Right kidney (tissue), 1 donor: ENCODE data around the gene PUS10.

ENCODE experiments used
- DNase-seq: peaks from one replicate; pipeline ENCODE4 v3.0.0-alpha.2; 2016

The PUS10 gene

GRCh38 chr2:60972889-60973656, 45.0 kb downstream of the PUS10 start:
- no peak for DNase-seq

DNA sequence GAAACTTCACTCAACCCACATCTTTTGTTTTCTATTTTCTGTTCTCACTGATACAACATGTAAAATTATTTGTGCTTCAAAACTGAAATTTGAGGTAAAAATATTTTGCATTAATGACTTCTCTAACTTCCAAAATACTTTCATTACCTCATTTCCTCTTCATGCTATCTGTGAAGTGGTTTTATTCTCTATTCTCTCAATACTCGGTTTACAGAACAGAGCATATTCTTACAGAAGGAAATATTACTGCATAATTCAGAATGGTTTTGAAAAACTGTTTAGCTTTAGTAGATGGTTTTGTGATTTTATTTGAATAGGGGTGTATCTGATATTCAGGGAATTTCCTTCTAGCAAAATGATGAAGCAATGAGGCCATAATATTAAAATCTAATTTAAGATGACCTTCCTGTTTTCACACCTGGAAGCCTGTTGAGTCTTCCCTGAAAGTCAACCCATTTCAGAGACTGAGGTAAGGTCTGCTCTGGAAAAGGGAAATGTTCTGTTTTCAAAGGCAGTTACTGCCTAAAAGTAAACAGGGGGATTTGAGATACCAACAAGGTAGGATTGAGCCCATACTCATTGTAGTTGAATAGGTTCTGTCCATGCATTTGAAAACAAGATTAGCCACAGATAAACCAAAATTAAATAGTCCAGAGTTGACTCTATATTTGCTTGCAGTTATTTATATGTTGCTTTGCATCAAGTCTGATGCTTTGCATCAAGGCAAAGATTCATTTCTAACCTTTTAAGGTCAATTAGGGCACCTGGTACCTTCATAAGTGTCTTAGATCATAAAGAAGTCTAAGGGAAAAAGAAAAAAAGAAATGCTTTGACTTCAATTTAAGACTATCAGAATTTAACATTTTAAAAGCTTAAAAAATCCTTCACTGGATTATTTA, 51.3 kb downstream of the PUS10 start:
- DNase-seq, result no peak

DNA sequence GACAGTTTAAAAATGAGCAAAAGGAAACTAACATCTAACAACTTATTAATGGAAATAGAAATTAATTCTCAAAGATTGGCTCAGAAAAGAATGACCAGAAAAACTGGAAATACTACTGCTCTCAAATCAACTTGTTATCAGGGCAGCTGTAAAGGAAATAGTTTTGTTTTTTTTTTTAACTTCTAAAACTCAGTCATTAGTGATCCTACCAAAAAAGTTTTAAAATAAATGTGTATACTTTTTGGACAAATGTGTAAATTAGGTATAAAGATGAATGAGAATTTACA, 52.6 kb downstream of the PUS10 start:
- no peak for DNase-seq

- DNase-seq, result no peak
Observed at GRCh38 chr2:60964651-60965498, 53.2 kb downstream of the PUS10 start.

DNA sequence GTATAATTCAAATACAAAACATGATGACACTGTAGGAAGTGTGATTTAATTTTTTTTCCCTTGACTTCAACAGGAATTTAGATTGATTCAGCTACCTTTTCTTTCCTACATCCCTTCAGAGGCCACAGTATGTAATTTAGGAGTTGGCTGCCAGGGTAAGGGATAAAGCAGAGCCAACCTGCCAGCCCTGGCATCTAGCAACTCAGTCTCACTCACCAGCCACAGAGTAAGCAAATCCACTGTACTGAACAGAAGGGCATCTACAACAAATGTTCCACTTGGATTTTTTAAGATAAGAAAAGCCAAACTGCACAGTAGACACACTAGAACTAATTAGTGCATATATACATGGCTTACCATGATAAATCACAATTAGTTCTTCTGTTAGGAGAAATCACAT, 54.9 kb downstream of the PUS10 start:
- no peak for DNase-seq

DNA sequence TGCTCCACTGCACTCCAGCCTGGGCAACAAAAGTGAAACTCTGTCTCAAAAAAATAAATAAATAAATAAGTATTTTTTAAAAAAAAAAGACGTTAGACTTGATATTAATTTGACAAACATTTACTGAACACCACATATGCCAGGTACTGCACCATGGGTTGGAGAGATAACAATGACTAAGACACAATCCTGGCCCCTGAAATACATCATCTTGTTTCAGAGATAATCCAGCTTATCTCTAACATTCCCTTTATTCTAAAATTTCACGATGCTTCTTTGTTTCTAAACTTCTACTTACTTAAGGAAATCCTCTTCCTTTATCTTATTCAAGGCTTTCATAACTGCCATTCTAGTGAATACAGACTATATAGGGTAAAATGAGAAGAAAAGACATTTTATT, 55.5 kb downstream of the PUS10 start:
- no peak for DNase-seq

GRCh38 chr2:60961457-60961856, 56.6 kb downstream of the PUS10 start:
- DNase-seq, result no peak

- no peak for DNase-seq
Observed at GRCh38 chr2:60960706-60961105, 57.3 kb downstream of the PUS10 start.

GRCh38 chr2:60959501-60959900, 58.6 kb downstream of the PUS10 start:
- DNase-seq, result no peak

GRCh38 chr2:60958800-60959199, 59.3 kb downstream of the PUS10 start:
- no peak for DNase-seq

DNA sequence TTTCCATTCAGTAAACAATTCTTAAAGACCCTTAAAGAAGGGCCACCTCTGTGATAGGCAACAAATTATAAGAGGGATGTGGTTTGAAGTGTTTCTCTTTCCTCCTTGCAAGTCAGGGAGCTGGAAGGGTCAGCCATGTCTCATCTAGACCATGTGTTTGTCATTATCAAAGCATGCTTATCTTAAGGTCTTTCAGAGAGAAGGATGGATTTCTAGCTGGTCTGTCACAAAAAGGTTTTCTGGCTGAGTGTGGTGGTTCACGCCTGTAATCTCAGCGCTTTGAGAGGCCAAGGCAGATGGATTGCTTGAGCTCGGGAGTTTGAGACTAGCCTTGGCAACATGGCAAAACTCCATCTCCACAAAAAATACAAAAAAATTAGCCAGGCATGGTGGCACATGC, 59.7 kb downstream of the PUS10 start:
- DNase-seq, result no peak

GRCh38 chr2:60957643-60958042, 60.4 kb downstream of the PUS10 start:
- DNase-seq, result no peak

DNA sequence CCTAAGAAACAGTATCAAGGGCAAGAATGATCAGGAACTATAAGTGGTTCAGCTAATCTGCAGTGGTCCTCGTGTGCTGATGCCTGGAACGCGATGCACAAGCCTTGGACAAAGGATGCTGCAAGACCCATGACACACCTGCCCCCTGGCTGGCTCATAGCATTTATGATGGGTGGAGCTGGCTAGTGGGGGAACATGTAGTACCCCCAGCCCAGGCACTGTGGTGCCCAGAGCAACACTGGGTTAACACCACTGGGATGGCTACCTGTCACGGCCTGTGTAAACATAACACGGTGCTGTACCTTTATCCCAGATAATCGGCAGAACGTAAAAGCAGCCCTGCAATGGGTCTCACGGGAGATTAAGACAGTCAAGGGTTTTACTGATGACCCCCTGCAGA, 60.8 kb downstream of the PUS10 start:
- no peak for DNase-seq

DNA sequence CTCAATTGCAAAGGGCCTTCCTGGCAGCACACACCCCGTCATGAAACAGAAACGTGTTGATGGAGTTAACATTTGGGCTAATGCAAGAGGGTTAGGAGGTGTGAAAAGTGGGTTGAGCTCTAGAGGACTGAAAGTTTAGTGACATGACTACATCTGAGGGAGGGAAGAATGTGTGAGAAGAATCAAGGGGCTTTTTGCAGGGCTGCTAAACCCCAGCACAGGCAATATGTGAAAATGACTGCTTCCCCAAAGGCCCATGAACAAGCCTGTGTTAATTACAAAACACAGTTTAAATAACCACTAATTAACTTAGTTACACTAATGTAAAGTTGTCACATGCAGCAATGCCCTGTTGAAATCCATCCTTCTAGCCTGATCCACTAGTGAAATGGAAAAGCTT, 63.9 kb downstream of the PUS10 start:
- DNase-seq, result no peak

- no peak for DNase-seq
Observed at GRCh38 chr2:60948926-60949579, 69.0 kb downstream of the PUS10 start.

DNA sequence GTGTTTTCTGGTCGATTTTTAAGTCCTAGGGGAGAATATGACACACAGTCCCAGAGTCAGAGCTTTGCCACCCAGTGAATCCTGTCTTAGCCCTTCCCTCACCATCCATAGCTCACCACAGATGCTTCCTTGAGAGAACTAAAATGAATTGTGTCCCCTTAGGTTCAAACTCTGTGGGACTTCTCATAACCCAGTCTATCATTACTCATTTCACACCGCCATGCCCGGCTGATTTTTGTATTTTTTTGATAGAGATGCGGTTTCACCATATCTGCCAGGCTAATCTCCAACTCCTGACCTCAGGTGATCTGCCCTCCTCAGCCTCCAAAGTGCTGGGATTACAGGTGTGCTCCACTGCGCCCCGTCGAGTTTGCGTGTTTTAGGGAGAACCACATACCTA, 69.9 kb downstream of the PUS10 start:
- DNase-seq, result no peak

DNA sequence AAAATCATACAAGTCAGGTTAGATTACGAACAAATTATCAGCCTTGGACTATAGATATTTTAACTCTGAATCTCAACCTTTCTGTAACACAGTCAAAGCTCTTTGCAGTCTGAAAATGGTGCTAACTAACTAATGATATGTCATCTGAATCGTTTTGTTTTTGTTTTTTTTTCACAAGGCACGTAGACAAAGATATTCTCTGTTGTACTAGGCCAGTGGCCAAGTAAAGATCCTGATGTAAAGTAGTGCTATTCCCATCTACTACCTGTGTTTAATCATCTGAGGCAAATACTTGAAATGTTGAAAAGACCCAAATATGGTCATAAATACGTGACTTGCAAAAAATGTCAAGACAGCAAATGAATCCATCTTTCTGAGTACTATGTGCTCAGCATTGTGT, 71.0 kb downstream of the PUS10 start:
- no peak for DNase-seq

- no peak for DNase-seq
Observed at GRCh38 chr2:60945341-60945740, 72.7 kb downstream of the PUS10 start.

- DNase-seq, result no peak
Observed at GRCh38 chr2:60939622-60940021, 78.4 kb downstream of the PUS10 start.

DNA sequence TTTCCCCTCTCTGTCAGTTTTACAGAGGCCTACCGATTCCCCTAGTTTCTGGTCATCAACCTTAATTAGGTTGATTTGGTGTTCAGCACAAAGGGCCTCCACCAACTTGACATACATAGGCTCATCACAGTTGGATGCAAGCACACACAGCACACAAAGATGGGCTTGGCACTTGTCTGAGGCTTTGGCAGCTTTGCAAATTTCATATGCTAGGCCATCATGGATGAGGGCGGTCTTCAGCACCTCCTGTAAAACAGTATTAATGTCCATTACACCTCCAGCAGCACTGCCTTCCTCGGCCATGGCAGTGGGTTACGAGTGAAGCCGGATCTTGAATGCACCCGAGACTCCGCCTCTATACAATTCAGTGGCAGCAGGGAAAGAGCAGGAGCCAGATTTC, 79.8 kb downstream of the PUS10 start:
- DNase-seq, result no peak

DNA sequence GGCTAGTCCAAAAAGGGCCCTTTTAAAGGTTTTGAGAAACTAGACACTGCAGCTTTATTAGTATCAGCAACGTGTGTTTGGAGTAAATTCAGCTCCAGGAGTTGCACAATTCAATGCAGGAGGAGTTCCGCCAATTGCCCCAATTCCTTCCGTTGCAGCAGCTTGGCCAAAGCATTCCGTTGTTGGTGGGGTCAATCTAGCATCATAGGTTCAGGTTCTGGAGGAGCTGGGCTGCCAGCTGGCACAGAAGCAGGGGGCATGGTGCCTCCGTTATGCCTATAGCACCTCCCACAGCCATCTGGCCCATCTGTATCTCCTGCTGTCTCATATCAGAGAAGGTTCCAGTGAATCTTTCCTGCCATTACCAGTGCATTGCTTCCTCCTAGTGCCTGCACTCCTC, 81.3 kb downstream of the PUS10 start:
- DNase-seq, result no peak

- DNase-seq, result no peak
Observed at GRCh38 chr2:60934165-60934722, 83.8 kb downstream of the PUS10 start.
